ENCODE data around the gene TBC1D8.

TBC1D8 gene

DNA sequence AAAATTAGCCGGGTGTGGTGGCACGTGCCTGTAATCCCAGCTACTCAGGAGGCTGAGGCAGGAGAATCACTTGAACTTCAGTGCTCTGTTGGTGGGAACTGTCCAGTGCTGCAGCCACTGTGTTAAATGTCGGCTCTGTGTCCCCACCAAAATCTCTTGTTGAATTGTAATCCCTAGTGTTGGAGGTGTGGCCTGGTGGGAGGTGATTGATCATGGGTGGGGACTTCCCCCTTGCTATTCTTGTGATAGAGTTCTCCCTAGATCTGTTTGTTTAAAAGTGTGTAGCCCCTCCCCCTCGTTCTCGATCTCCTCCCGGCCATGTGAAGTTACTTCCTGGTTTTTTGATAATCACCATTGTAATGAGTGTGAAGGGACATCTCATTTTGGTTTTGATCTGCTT, 158.9 kb downstream of the TBC1D8 start:
- Histone ChIP-seq H3K27ac (replicated peaks) (no peak overlapping the region), H3K4me3 (replicated peaks; ENCODE audit: insufficient read depth, low read length) (no peak overlapping the region), H3K27me3 (ENCODE audit: insufficient read depth, poor library complexity, severe bottlenecking) (no peaks in the 10 kb centered on the region)
- TF ChIP-seq, protein P1, sequence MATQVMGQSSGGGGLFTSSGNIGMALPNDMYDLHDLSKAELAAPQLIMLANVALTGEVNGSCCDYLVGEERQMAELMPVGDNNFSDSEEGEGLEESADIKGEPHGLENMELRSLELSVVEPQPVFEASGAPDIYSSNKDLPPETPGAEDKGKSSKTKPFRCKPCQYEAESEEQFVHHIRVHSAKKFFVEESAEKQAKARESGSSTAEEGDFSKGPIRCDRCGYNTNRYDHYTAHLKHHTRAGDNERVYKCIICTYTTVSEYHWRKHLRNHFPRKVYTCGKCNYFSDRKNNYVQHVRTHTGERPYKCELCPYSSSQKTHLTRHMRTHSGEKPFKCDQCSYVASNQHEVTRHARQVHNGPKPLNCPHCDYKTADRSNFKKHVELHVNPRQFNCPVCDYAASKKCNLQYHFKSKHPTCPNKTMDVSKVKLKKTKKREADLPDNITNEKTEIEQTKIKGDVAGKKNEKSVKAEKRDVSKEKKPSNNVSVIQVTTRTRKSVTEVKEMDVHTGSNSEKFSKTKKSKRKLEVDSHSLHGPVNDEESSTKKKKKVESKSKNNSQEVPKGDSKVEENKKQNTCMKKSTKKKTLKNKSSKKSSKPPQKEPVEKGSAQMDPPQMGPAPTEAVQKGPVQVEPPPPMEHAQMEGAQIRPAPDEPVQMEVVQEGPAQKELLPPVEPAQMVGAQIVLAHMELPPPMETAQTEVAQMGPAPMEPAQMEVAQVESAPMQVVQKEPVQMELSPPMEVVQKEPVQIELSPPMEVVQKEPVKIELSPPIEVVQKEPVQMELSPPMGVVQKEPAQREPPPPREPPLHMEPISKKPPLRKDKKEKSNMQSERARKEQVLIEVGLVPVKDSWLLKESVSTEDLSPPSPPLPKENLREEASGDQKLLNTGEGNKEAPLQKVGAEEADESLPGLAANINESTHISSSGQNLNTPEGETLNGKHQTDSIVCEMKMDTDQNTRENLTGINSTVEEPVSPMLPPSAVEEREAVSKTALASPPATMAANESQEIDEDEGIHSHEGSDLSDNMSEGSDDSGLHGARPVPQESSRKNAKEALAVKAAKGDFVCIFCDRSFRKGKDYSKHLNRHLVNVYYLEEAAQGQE (IDR thresholded peaks at IDR 0.05; ENCODE audit: insufficient replicate concordance, low read depth): peak; percentile 85
- TF ChIP-seq GABPA (IDR thresholded peaks at IDR 0.05; ENCODE audit: low read depth) (no peak), CTCF (IDR thresholded peaks at IDR 0.05; ENCODE audit: insufficient read depth, low read length) (no peak), SPI1 (IDR thresholded peaks at IDR 0.05; ENCODE audit: borderline replicate concordance, low read depth) (no peak)
- DNase-seq (ENCODE audit: low read depth in 1 of 2, low spot score in 1 of 2): peak; percentile 13 to 40

DNA sequence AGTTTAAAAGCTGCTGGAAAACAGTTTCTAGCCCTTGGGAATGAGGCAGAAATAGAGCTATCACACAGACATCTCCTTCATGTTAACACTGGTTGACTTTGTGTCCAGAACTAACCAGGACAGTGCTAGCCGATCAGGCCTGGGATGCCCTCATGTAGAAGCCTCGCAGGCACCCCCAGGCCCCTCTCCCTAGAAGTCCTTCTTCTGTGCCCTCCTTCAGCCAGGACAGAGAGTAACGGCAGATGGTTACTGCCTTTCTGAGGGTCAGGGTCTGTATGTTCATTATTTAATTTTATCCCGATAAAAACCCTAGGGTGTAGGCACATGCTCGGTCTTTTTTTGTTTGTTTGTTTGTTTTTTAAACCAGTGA, 159.8 kb downstream of the TBC1D8 start:
- TF ChIP-seq POLR2AphosphoS5 (IDR thresholded peaks at IDR 0.05; ENCODE audit: low read depth) (no peak), GABPA (IDR thresholded peaks at IDR 0.05; ENCODE audit: low read depth) (no peak), SPI1 (IDR thresholded peaks at IDR 0.05; ENCODE audit: borderline replicate concordance, low read depth) (no peak), CTCF (IDR thresholded peaks at IDR 0.05; ENCODE audit: insufficient read depth, low read length) (no peak)
- TF ChIP-seq, protein P1 (IDR thresholded peaks at IDR 0.05; ENCODE audit: insufficient replicate concordance, low read depth): no peak
- H3K4me3 ChIP-seq (replicated peaks; ENCODE audit: insufficient read depth, low read length): no peak overlapping the region
- H3K27ac ChIP-seq (replicated peaks): no peak overlapping the region
- no peaks in the 10 kb centered on the region for H3K27me3 ChIP-seq (ENCODE audit: insufficient read depth, poor library complexity, severe bottlenecking)
- DNase-seq (ENCODE audit: low read depth in 1 of 2, low spot score in 1 of 2): no peak

DNA sequence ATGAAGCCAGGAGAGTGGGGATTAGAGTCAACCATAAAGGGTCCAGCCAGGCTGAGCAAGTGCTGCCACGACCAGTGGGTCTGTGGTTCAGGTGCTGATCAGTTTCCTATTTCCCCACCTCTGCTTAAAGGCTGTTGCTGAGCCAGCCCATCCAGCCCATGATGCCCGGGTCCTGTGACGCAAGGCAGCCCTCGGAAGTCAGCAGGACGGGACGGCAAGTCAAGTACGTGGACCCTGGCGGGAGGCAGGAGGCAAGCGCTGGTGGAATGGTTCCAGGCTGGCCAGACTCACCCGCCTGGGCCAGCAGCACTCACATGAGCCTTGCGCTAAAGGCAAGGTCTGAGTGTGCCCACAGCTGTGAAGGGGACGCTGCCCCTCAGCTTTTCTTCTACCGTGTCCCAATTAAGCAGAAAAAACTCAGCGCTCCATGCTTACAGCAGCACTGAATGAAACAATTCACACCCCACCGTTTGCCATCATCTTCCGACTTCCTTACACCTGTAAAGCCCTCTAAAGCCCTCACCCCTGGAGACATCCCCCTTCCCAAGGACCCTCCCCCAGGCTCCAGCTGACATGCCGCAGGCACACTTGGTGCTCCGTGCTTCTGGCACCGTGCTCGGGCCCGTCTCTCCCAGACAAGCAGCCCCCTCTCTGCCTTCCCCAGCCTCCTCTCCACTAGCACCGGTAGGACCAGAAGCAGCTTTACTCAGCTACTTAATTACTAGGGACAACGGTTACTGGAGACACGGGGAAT, 160.4 kb downstream of the TBC1D8 start:
- no peak for DNase-seq (ENCODE audit: low read depth in 1 of 2, low spot score in 1 of 2)
- no peak overlapping the region for H3K27ac ChIP-seq (replicated peaks)
- TF ChIP-seq, protein P1 (IDR thresholded peaks at IDR 0.05; ENCODE audit: insufficient replicate concordance, low read depth): no peak
- no peak for TF ChIP-seq CTCF (IDR thresholded peaks at IDR 0.05; ENCODE audit: insufficient read depth, low read length)
- H3K27me3 ChIP-seq (ENCODE audit: insufficient read depth, poor library complexity, severe bottlenecking): no peaks in the 10 kb centered on the region
- no peak overlapping the region for H3K4me3 ChIP-seq (replicated peaks; ENCODE audit: insufficient read depth, low read length)

All from HL-60 (cell line).